SK-N-MC (cell line): ENCODE data around the gene KRT16.

ENCODE experiments used
- EZH2 ChIP-seq: fragments of 200-600 bp; sonication (generic); IDR thresholded peaks from one replicate; pipeline ENCODE4 v1.6.1; 2017; ENCODE audit warnings: antibody characterized with exemption
- POLR2AphosphoS5 ChIP-seq: IDR thresholded peaks from 2 replicates; pipeline ENCODE4 v1.6.1; 2012; ENCODE audit warnings: mild to moderate bottlenecking, low read depth, low read length, borderline replicate concordance

DNA sequence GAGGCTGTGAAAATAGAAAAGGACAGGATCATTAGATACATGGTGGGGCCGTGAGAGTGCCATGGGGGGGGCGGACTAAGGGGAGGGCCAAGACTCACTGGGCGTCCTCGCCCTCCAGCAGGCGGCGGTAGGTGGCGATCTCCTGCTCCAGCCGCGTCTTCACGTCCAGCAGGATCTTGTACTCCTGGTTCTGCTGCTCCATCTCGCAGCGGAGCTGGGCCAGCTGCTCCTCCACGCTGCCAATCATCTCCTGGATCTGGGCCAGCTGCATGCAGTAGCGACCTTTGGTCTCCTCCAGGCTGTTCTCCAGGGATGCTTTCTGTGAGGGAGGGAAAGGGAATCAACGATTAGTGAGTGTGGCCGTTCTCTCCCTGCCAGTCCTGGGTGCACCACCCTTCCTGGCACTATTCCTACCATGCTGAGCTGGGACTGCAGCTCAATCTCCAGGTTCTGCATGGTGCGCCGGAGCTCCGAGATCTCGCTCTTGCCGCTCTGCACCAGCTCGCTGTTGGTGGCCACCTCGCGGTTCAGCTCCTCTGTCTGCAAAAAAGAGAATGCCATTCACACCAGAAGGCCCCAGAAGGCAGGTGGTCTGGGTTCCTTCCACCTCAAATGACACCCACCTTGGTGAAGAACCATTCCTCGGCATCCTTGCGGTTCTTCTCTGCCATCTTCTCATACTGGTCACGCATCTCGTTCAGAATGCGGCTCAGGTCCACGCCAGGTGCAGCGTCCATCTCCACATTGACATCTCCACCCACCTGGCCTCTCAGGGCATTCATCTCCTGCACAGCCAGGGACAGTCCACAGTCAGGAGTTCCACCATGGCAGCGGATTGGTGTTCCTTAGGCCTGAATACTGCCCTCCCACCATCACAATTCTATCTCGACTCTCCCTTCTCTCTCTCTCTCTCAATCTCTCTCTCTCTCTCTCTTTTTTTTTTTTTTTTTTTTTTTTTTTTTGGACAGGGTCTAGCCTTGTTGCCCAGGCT is 29.1 kb downstream of the KRT16 start:
- TF ChIP-seq POLR2AphosphoS5, result no peak
- TF ChIP-seq EZH2, result no peak
